Endometrial microvascular endothelial cells (primary cell): Measurements from ENCODE around the gene DCLK2. TPM values are rescaled to one million over a fixed set of nuclear protein-coding genes. Genes with fewer than 3 reads are reported as not detected.

ENCODE experiments used
- in situ Hi-C: cut with HindIII; loops from 2 replicates; pipeline ENCODE4 v1.10.0; 2017; ENCODE audit warnings: low sequenced_read_pairs, low pct_unique_long_range_greater_than_20kb; ENCODE audit errors: inconsistent ontology term
- total RNA-seq: library from RNA; depleted of rRNA; stranded (reverse); fragments of >200 nt; gene quantifications from one replicate; pipeline ENCODE4 v1.2.3, GENCODE V29; 2015; ENCODE audit errors: inconsistent ontology term

Gene DCLK2
- total RNA-seq, 1 donor from 2014 or later = 1.3 TPM

GRCh38 chr4:150280081-150280895, 202.0 kb downstream of the DCLK2 start:
- in situ Hi-C loops = no loop called here

DNA sequence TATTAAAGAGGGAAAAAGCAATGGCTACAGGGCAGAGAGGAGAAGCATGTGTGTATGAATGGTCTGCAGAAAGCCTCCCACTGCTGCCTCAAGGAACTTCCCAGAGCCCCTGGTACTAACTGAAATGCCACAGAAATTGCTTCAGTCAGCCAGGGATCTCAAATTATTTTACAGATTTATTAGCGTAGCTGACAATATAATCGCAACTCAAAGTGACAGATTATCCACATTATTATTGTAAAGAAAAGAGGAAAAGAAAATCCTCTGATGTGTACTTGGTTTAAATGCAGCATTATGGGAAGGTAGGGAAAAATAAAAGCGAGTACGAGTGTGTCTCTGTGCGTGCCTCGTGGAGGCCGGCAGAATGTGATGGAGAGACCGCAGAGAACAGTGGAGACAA, 202.7 kb downstream of the DCLK2 start:
- in situ Hi-C loops = no loop called here

DNA sequence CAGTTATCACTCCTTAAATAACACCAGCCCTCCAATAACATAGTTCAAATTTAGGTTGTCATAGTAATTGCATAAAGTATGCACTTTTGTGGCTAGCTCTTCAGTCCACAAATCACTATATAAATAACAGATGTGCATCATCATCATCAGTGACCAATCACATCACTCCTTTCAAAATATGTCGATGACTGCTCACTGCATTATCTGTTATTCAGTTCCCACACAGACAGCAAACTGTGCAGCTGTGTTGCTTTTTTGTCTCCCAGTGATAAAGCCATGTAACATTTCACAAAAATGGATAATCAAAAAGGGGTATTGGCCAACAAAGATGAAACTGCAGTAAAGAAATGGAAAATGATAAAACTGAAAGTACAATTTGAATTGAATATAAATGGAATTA, 205.4 kb downstream of the DCLK2 start:
- in situ Hi-C loops = no loop called here

DNA sequence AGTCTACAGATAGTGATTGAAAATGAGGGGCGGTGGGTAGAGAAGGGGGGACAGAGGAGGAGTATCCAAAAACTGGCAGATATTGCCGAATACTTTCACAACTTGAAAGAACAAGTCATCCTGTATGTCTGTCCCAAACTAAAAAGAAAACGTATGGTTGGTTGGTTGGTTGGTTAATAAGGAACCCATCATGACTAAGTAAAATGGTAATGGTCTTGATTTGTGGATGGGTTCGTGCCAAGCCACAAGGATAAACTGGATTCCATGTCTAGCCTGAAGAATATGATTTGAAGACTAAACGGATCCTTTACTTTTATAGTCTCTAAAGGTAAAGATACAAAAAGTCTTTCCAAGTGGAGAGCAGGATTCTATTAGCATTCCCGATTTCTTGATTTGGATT, 208.4 kb downstream of the DCLK2 start:
- in situ Hi-C loops = no loop called here

- in situ Hi-C loops = no loop called here
Observed at GRCh38 chr4:150289198-150289597, 211.0 kb downstream of the DCLK2 start.

- in situ Hi-C loops = no loop called here
Observed at GRCh38 chr4:150289881-150290280, 211.6 kb downstream of the DCLK2 start.

DNA sequence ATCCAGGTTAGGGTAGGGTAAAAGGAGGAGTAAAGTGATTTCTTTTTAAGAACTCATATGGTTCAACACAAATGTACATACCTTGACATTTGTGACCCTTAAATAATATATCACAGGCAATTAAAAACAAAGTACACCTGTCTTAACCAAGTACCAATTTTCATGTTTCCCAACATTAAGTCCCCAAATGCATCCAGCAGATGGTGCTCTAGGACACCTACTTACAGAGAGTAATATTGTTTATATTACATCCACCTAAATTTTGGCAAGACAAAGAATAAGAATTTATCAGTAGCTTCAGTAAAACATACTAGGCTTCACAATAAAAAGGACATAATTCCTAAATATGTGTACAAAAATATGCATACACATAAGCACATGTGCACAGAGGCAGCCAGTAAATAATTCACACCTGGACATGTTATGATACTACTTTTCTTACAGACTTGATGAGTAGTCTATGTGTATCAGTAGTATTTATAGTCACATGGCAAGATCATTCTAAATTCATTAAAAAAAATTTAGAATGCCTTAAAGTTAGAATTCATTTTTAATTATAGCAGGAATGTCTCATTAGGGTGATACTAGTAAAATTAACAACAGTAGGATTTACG, 219.7 kb downstream of the DCLK2 start:
- in situ Hi-C loops = no loop called here

- in situ Hi-C loops = no loop called here
Observed at GRCh38 chr4:150299816-150300215, 221.6 kb downstream of the DCLK2 start.

GRCh38 chr4:150302553-150302952, 224.3 kb downstream of the DCLK2 start:
- in situ Hi-C loops = no loop called here

GRCh38 chr4:150305995-150306394, 227.8 kb downstream of the DCLK2 start:
- in situ Hi-C loops = no loop called here

- in situ Hi-C loops = no loop called here
Observed at GRCh38 chr4:150306719-150307118, 228.5 kb downstream of the DCLK2 start.
